ENCODE measurements around the gene FAM20A.

Gene FAM20A

GRCh38 chr17:68489919-68490318 lies 111.2 kb downstream of the FAM20A start:
- no peak for DNase-seq
